Esophagus squamous epithelium (tissue), 5 donors: ENCODE results near the gene SIGLEC9. TPM values are rescaled to one million over a fixed set of nuclear protein-coding genes. Genes with fewer than 3 reads are reported as not detected.
"Not testable (repeated sequence)": the region's sequence is repeated elsewhere in the genome, so short reads cannot be mapped to it uniquely, and the experiment has no call there.

Source experiments
- DNase-seq: peaks from one replicate; lab custom pipeline; 2025; lab: John Stamatoyannopoulos, UW
- H3K27ac ChIP-seq, 4 donors: fragments of 200-600 bp; sonication (generic); one replicate each; pipeline ENCODE4 v1.5.1; 2016 to 2019; ENCODE audit warnings: mild to moderate bottlenecking in 1 of 4
- H3K27me3 ChIP-seq, 4 donors: fragments of 200-600 bp; sonication (generic); 1 replicate in 3 of 4; 2 replicates in 1 of 4; pipeline versions ENCODE4 v1.5.1 to v1.6.0; 2017 to 2021; ENCODE audit warnings: antibody characterized with exemption in 1 of 4
- H3K36me3 ChIP-seq, 3 donors: fragments of 200-600 bp; sonication (generic); one replicate each; pipeline ENCODE4 v1.5.1; 2016 to 2019
- H3K4me1 ChIP-seq, 3 donors: fragments of 200-600 bp; sonication (generic); one replicate each; pipeline ENCODE4 v1.5.1; 2017 to 2019
- H3K4me3 ChIP-seq, 4 donors: fragments of 200-600 bp; sonication (generic); 1 replicate in 3 of 4; 2 replicates in 1 of 4; pipeline ENCODE4 v1.5.1; 2016 to 2019; ENCODE audit warnings: mild to moderate bottlenecking in 2 of 4, moderate library complexity in 1 of 4
- H3K9me3 ChIP-seq, 3 donors: fragments of 200-600 bp; sonication (generic); one replicate each; pipeline ENCODE4 v1.5.1; 2016 to 2019
- POLR2A ChIP-seq, 4 donors: fragments of 450-650 bp; IDR thresholded peaks; one replicate each; pipeline ENCODE4 v1.6.1; 2017; ENCODE audit warnings: antibody characterized with exemption in 4 of 4, mild to moderate bottlenecking in 4 of 4, moderate library complexity in 3 of 4
- WGBS, 2 donors: methylation state at CpG; one replicate each; pipeline ENCODE4 v1.1.5; 2018; 5-methylcytosine and 5-hydroxymethylcytosine counted together
- intact Hi-C: fragments of 100-400 bp; cut with DNase I; formaldehyde crosslinking; loops from one replicate; pipeline ENCODE4 v1.15.0; 2022
- total RNA-seq, 4 donors: library from RNA; depleted of rRNA; stranded (reverse); fragments of >200 nt; gene quantifications; one replicate each; pipeline ENCODE4 v1.1.0, GENCODE V29; 2016
- TF ChIP-seq, protein P1 (sequence below), 6 experiments: fragments of 450-650 bp in 4 of 6; fragments of 200-600 bp in 2 of 6; sonication (generic) in 2 of 6; IDR thresholded peaks; one replicate each; pipeline ENCODE4 v1.5.1; 2016 to 2019; ENCODE audit warnings: antibody characterized with exemption in 6 of 6, mild to moderate bottlenecking in 4 of 6, moderate library complexity in 4 of 6
- donor health status: DM: yes; HTN: yes; CAD: no.

SIGLEC9 gene
- total RNA-seq, 4 donors from 2014 or later, result 0.49 to 4.4 (median 2.4) TPM

DNA sequence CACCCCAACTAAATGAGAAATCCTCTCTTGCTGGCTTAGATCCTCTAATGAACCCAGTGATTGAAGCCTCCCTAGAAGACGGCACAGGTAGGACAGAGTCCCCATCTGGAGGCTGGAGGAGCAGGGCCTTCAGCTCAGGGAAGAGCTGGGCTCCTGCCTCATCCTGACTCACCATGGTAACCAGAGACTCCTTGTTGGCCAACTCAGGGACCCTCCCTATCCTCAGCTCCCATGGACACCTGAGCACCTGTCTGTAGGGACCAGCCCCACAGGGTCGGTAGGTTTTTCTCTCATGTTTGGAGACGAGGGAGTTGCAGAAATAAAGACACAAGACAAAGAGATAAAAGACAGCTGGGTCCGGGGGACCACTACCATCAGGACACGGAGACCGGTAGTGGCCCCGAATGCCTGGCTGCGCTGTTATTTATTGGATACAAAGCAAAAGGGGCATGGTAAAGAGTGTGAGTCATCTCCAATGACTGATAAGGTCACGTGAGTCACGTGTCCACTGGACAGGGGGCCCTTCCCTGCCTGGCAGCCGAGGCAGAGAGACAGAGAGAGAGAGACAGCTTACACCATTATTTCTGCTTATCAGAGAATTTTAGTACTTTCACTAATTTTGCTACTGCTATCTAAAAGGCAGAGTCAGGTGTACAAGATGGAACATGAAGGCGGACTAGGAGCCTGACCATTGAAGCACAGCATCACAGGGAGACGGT, 44.0 kb downstream of the SIGLEC9 start:
- Histone ChIP-seq H3K9me3 (no peaks in the 10 kb centered on the region), H3K27me3 (peaks cover 0 to 34% (median 0%) of the 10 kb centered on the region in 4 donors), H3K36me3 (no peaks in the 10 kb centered on the region), H3K4me1 (peaks cover 4 to 19% (median 4%) of the 10 kb centered on the region in 3 donors), H3K27ac (no peak overlapping the region), H3K4me3 (no peak overlapping the region)
- DNase-seq, result no peak
- no peak for TF ChIP-seq POLR2A (IDR thresholded peaks at IDR 0.05)
- TF ChIP-seq, protein P1, sequence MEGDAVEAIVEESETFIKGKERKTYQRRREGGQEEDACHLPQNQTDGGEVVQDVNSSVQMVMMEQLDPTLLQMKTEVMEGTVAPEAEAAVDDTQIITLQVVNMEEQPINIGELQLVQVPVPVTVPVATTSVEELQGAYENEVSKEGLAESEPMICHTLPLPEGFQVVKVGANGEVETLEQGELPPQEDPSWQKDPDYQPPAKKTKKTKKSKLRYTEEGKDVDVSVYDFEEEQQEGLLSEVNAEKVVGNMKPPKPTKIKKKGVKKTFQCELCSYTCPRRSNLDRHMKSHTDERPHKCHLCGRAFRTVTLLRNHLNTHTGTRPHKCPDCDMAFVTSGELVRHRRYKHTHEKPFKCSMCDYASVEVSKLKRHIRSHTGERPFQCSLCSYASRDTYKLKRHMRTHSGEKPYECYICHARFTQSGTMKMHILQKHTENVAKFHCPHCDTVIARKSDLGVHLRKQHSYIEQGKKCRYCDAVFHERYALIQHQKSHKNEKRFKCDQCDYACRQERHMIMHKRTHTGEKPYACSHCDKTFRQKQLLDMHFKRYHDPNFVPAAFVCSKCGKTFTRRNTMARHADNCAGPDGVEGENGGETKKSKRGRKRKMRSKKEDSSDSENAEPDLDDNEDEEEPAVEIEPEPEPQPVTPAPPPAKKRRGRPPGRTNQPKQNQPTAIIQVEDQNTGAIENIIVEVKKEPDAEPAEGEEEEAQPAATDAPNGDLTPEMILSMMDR (IDR thresholded peaks at IDR 0.05), result no peak
- intact Hi-C loops, result no loop called here
- 47 to 54% methylated on average over 9 to 12 of the region's 13 CpGs for WGBS, 2 donors

DNA sequence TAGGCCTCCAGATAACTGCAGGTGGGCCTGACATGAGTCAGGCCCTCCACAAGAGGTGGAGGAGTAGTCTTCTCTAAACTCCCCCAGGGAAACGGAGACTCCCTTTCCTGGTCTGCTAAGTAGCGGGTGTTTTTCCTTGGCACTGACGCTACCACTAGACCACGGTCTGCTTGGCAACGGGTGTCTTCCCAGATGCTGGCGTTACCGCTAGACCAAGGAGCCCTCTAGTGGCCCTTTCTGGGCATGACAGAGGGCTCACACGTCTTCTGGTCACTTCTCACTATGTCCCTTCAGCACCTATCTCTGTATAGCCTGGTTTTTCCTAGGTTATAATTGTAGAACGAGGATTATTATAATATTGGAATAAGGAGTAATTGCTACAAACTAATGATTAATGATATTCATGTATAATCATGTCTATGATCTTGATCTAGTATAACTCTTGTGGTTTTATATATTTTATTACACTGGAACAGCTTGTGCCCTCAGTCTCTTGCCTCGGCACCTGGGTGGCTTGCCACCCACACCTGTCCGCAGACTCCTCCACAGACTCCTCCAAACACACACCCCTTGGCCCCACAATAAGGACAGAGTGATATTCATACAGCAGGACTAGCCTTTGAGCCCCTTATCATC, 44.7 kb downstream of the SIGLEC9 start:
- Histone ChIP-seq H3K4me1 (peaks cover 4 to 13% (median 4%) of the 10 kb centered on the region in 3 donors), H3K27me3 (peaks cover 0 to 39% (median 0%) of the 10 kb centered on the region in 4 donors)
- intact Hi-C loops, result not testable (repeated sequence)

DNA sequence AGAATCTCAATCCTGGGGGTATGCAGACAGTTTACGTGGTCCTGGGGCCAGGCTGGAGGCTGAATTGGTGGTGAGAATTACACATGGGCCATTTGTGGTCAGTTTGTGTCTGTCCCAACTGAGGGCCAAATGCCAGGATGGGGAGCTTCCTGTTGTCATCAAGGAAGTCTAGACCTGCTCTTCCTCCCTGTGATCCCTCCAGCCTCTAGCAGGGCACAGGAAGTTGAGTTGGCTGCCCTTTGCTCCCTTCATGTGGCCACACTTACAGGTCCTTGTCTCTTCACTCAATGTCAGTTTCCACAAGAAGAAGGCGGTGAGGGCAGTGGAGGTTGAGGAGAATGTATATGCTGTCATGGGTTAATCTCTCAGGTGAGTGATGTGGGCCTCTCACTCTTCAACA, 47.5 kb downstream of the SIGLEC9 start:
- WGBS, 2 donors, result 100% methylated on average over 1 of the region's 2 CpGs; no CpG with 5 or more reads in 1 of the 2 donors

More for the DNA sequence above, 44.7 kb downstream of the SIGLEC9 start:
- not testable (repeated sequence) for H3K9me3 ChIP-seq, H3K4me3 ChIP-seq, H3K27ac ChIP-seq, DNase-seq, H3K36me3 ChIP-seq
- WGBS, 2 donors, result 5% methylated on average over 7 to 11 of the region's 11 CpGs
- TF ChIP-seq, protein P1 (IDR thresholded peaks at IDR 0.05), result peak; percentile 77 to 90 (median 87)

DNA sequence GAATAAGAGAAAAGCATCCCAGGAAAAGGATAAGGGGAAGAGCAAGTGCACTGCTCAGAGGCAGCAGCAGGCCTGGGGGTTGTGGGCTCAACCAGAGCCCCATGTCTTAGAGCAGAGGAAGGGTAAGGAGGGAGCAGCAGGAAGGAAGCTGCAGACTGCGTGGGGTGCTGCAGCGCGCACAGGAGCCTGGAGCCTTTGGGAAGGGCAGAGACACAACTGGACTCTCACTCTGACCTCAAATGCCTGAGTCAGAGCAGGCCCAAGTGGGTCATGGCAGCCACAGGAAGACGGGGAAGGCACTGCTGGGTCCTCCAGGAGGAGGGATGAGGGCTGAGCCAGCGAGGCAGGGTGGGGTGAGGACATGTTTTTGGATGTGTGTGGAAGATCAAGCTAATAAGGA, 49.0 kb downstream of the SIGLEC9 start:
- no peak overlapping the region for H3K27ac ChIP-seq
- TF ChIP-seq, protein P1 (IDR thresholded peaks at IDR 0.05), result no peak
- TF ChIP-seq POLR2A (IDR thresholded peaks at IDR 0.05), result no peak
- H3K9me3 ChIP-seq, result no peaks in the 10 kb centered on the region
- intact Hi-C loops, result no loop called here
- no peak for DNase-seq
- 50 to 71% methylated on average over 4 to 5 of the region's 5 CpGs for WGBS, 2 donors
- no peak overlapping the region for H3K4me3 ChIP-seq
- peaks cover 4 to 7% (median 4%) of the 10 kb centered on the region in 3 donors for H3K4me1 ChIP-seq
- H3K27me3 ChIP-seq, result peaks cover 0 to 57% (median 0%) of the 10 kb centered on the region in 4 donors
- H3K36me3 ChIP-seq, result no peaks in the 10 kb centered on the region

More for the DNA sequence above, 47.5 kb downstream of the SIGLEC9 start:
- peaks cover 4 to 7% (median 4%) of the 10 kb centered on the region in 3 donors for H3K4me1 ChIP-seq
- peaks cover 0 to 57% (median 0%) of the 10 kb centered on the region in 4 donors for H3K27me3 ChIP-seq
- no peaks in the 10 kb centered on the region for H3K36me3 ChIP-seq
- H3K27ac ChIP-seq, result no peak overlapping the region
- TF ChIP-seq, protein P1 (IDR thresholded peaks at IDR 0.05), result no peak
- no peak for TF ChIP-seq POLR2A (IDR thresholded peaks at IDR 0.05)
- H3K4me3 ChIP-seq, result no peak overlapping the region
- intact Hi-C loops, result no loop called here
- no peak for DNase-seq
- no peaks in the 10 kb centered on the region for H3K9me3 ChIP-seq

DNA sequence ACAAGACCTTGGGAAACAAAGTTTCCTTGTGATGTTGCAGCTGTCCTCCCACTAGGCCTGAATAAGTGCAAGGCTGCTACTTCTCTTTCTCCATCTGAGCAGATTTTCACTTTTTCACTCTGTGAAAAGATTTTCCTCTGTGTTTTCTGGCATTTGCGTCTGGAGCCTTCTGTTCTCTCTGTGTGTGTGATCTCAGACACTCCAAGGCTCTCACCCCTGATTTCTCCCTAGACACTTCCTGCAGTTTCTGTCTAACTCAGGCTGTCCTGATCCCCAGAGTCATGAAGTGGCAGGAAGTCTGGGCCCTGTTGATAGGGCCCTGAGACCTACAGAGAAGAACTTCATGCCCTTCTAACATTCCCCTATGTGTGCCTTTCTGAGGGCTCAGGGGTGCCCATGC, 54.5 kb downstream of the SIGLEC9 start:
- peaks cover 0 to 44% (median 0%) of the 10 kb centered on the region in 4 donors for H3K27me3 ChIP-seq
- no peaks in the 10 kb centered on the region for H3K36me3 ChIP-seq
- no peaks in the 10 kb centered on the region for H3K9me3 ChIP-seq
- intact Hi-C loops, result no loop called here
- H3K4me1 ChIP-seq, result no peaks in the 10 kb centered on the region
- TF ChIP-seq, protein P1 (IDR thresholded peaks at IDR 0.05), result no peak
- no peak for TF ChIP-seq POLR2A (IDR thresholded peaks at IDR 0.05)
- no peak for DNase-seq
- H3K4me3 ChIP-seq, result no peak overlapping the region
- H3K27ac ChIP-seq, result no peak overlapping the region
- WGBS, 2 donors, result 10 to 36% methylated on average over 1 of the region's 1 CpG
